ENCODE data around the gene PPM1A. TPM values are rescaled to one million over a fixed set of nuclear protein-coding genes. Genes with fewer than 3 reads are reported as not detected.
A peak's percentile ranks its signal among the peaks of the same experiment; 100 is the strongest.

The PPM1A gene
- total and polyA plus RNA-seq, 2 of the 8 experiments (the other 6 are each of a cell fraction or from before 2014, with no cell fraction given), result 14.0 to 51.2 TPM

- Histone ChIP-seq H4K5ac (ENCODE audit: insufficient read length, low read depth, low read length) (no peak overlapping the region), H3K79me1 (ENCODE audit: low read depth, low read length) (peaks cover 2% of the 10 kb centered on the region; the same call in 1 of the 2 replicates), H2AK5ac (ENCODE audit: low read depth, low read length) (no peak overlapping the region), H4K8ac (ENCODE audit: extremely low read depth, insufficient read depth, low read length) (no peak overlapping the region), H3K4me3 (ENCODE audit: extremely low read depth in 1 of 4, insufficient read depth in 2 of 4, low read depth in 3 of 4, low read length in 4 of 4) (no peak overlapping the region), H3K23ac (ENCODE audit: insufficient read length) (no peak overlapping the region), H2BK5ac (ENCODE audit: low read depth, low read length) (no peak overlapping the region), H3K14ac (ENCODE audit: insufficient read length) (no peak overlapping the region), H3K36me3 (ENCODE audit: control insufficient read depth in 2 of 4, insufficient read depth in 4 of 4, low read length in 3 of 4) (no peaks in the 10 kb centered on the region; a peak in 1 of 8 replicates), H4K91ac (replicated peaks; ENCODE audit: insufficient read length, low read length) (no peak overlapping the region), H3K79me2 (ENCODE audit: control insufficient read depth in 1 of 2, insufficient read depth in 2 of 2, low read length in 2 of 2) (peaks cover 2 to 94% of the 10 kb centered on the region in 2 experiments; a peak in 2 of 4 replicates), H3K27ac (ENCODE audit: low read depth, low read length) (no peak overlapping the region), H3K4me2 (ENCODE audit: insufficient read depth in 1 of 2, low read depth in 2 of 2, low read length in 2 of 2) (no peak overlapping the region), H4K20me1 (replicated peaks in 1 of 2; ENCODE audit: control insufficient read depth in 1 of 2, insufficient read depth in 2 of 2, low read length in 2 of 2) (peaks cover 2% of the 10 kb centered on the region in 2 experiments), H3K27me3 (replicated peaks in 1 of 4; ENCODE audit: control insufficient read depth in 3 of 4, extremely low read depth in 1 of 4, insufficient read depth in 3 of 4, low read length in 3 of 4) (no peaks in the 10 kb centered on the region), H3K4me1 (replicated peaks in 1 of 4; ENCODE audit: control insufficient read depth in 3 of 4, insufficient read depth in 4 of 4, low read length in 3 of 4) (no peaks in the 10 kb centered on the region), H2BK12ac (ENCODE audit: low read depth, low read length) (no peak overlapping the region), H3K9me3 (ENCODE audit: insufficient read depth in 2 of 2, low read depth in 1 of 2, low read length in 1 of 2) (no peaks in the 10 kb centered on the region), H2BK120ac (replicated peaks; ENCODE audit: low read depth, low read length) (no peak overlapping the region), H3K56ac (replicated peaks; ENCODE audit: insufficient read length, low read depth, low read length) (no peak overlapping the region), H3K9ac (replicated peaks in 1 of 4; ENCODE audit: extremely low read depth in 1 of 4, low read depth in 3 of 4, low read length in 3 of 4) (no peak overlapping the region), H3K18ac (ENCODE audit: extremely low read depth, low read length) (no peak overlapping the region), H2BK20ac (ENCODE audit: low read length) (no peak overlapping the region), H3K23me2 (ENCODE audit: low read depth, low read length) (no peaks in the 10 kb centered on the region), H2BK15ac (ENCODE audit: low read length) (no peak overlapping the region), H3K4ac (replicated peaks; ENCODE audit: insufficient read length, low read depth, low read length) (no peak overlapping the region), H2AFZ (ENCODE audit: low read length) (no peak overlapping the region)
- no peak for FAIRE-seq
- 85% methylated on average over 1 of the region's 1 CpG; no CpG with 5 or more reads in 1 of the 2 experiments for WGBS, 2 experiments (ENCODE audit: extremely low coverage in 1 of 2, insufficient coverage in 1 of 2, insufficient read length in 1 of 2, insufficient replicate concordance in 2 of 2, low coverage in 1 of 2, low lambda C conversion rate in 2 of 2, missing lambda C conversion rate in 1 of 2)
- CTCF ChIA-PET (ENCODE audit: partially characterized antibody), result interaction anchor here (0.5 to 6.2 kb wide), 36 partner anchors 10 to 482 kb away, joined by 3 to 73 read pairs (median 3); partner anchors contain the start of gene PPM1A
- POLR2A ChIA-PET (ENCODE audit: partially characterized antibody), result interaction anchor here (0.7 to 1.3 kb wide), 5 partner anchors 10 to 61 kb away, joined by 3 to 9 read pairs (median 4); partner anchors contain the start of gene PPM1A
- TF ChIP-seq CTCF (IDR thresholded peaks at IDR 0.05; ENCODE audit: control extremely low read depth in 1 of 3, insufficient read depth in 1 of 3, low read depth in 1 of 3, low read length in 3 of 3), result peak in 2 of 3 experiments; percentile 53 to 62; a peak in 2 of 4 replicates
- TF ChIP-seq MAFK (IDR thresholded peaks at IDR 0.05; ENCODE audit: low read depth, low read length), result no peak
- TF ChIP-seq RAD21 (IDR thresholded peaks at IDR 0.05 in 1 of 2, conservative IDR thresholded peaks at IDR 0.05 in 1 of 2; ENCODE audit: low read depth in 2 of 2, low read length in 2 of 2), result peak; percentile 77
- no peak for DNase-seq (ENCODE audit: low read depth in 1 of 2, low spot score in 2 of 2)
Observed at GRCh38 chr14:60266021-60266937, 17.3 kb downstream of the PPM1A start.

Data from H1 (cell line).